Measurements from ENCODE around the gene ZHX3. TPM values are rescaled to one million over a fixed set of nuclear protein-coding genes. Genes with fewer than 3 reads are reported as not detected.

ZHX3 gene
- total and polyA plus RNA-seq, 2 of the 13 experiments (the other 11 are each of a cell fraction or from before 2014, with no cell fraction given) = 8.4 to 11.7 TPM

GRCh38 chr20:41150664-41151063 is 166.9 kb downstream of the ZHX3 start:
- WGBS (ENCODE audit: low lambda C conversion rate) = 80% methylated on average over 3 of the region's 3 CpGs
- Histone ChIP-seq H3K4me3 (replicated peaks in 1 of 3; ENCODE audit: insufficient read depth in 1 of 3, low read depth in 2 of 3, low read length in 3 of 3) (no peak overlapping the region), H3K9ac (ENCODE audit: insufficient read depth, low read depth, low read length) (no peak overlapping the region), H3K4me1 (ENCODE audit: insufficient read depth, low read length) (peaks cover 85% of the 10 kb centered on the region), H3K36me3 (replicated peaks in 1 of 2; ENCODE audit: control insufficient read depth in 1 of 2, insufficient read depth in 2 of 2, low read length in 2 of 2) (peaks cover 3 to 35% of the 10 kb centered on the region in 2 experiments; a peak in 4 of 5 replicates), H3K27ac (ENCODE audit: extremely low read length, insufficient read depth, low read length) (peak overlapping the region; percentile 43), H2AFZ (ENCODE audit: low read length) (no peak overlapping the region), H3K79me2 (ENCODE audit: insufficient read depth, low read length) (peaks cover 98% of the 10 kb centered on the region), H4K20me1 (ENCODE audit: insufficient read depth, low read length) (peaks cover 84% of the 10 kb centered on the region), H3K9me3 (ENCODE audit: low read length) (no peaks in the 10 kb centered on the region), H3K4me2 (ENCODE audit: low read depth, low read length) (peak overlapping the region; percentile 6; the same call in 1 of the 2 replicates), H3K27me3 (ENCODE audit: control insufficient read depth in 1 of 2, insufficient read depth in 2 of 2, low read length in 2 of 2) (no peaks in the 10 kb centered on the region)
- DNase-seq (ENCODE audit: low spot score) (no peak), ATAC-seq (peak; percentile 1; the same call in 1 of the 3 replicates), FAIRE-seq (no peak)
- BruUV-seq (replicated peaks) = no TSS peak
- in situ Hi-C loops (cut with HindIII; ENCODE audit: extremely low pct_ligation_motif_present, low pct_unique_long_range_greater_than_20kb) (no loop called here), intact Hi-C loops (cut with micrococcal nuclease; ENCODE audit: unreplicated experiment) (no loop called here)
- peak; percentile 27; the same call in 1 of the 2 replicates for TF ChIP-seq PHF20 (CRISPR knock-in tag; IDR thresholded peaks at IDR 0.05)
- TF ChIP-seq ZNF317 (CRISPR knock-in tag; IDR thresholded peaks at IDR 0.05) = no peak
- 0 out of 2 replicates have a peak, but pooled peaks have one; percentile 25 for TF ChIP-seq THAP7 (CRISPR knock-in tag; IDR thresholded peaks at IDR 0.05)
- peak; percentile 77 for TF ChIP-seq ATF7 (IDR thresholded peaks at IDR 0.05)
- TF ChIP-seq ATF7 (CRISPR knock-in tag; IDR thresholded peaks at IDR 0.05) = no peak
- no peak for TF ChIP-seq HBP1 (CRISPR knock-in tag; IDR thresholded peaks at IDR 0.05; ENCODE audit: low read depth)
- TF ChIP-seq POLR2A (IDR thresholded peaks at IDR 0.05; ENCODE audit: insufficient read depth in 1 of 2, low read depth in 2 of 2, low read length in 2 of 2) = 0 out of 4 replicates have a peak, but pooled peaks of 1 of the 2 experiments have one; percentile 21
- CTCF ChIA-PET (ENCODE audit: low intra/inter-chr PET ratio, low total read pairs) = interaction anchor here (1.2 kb wide), 1 partner anchor 189 kb away, joined by 3 read pairs; the partner anchor contains the start of gene LPIN3
- POLR2A ChIA-PET = interaction anchor here (2.7 to 3.1 kb wide), 2 partner anchors 12 to 15 kb away, joined by 7 to 13 read pairs; no protein-coding TSS in a partner anchor
